Measurements from ENCODE around the gene SLC10A1. TPM values are rescaled to one million over a fixed set of nuclear protein-coding genes. Genes with fewer than 3 reads are reported as not detected.

The SLC10A1 gene
- total RNA-seq, 1 donor from 2014 or later, result not detected

DNA sequence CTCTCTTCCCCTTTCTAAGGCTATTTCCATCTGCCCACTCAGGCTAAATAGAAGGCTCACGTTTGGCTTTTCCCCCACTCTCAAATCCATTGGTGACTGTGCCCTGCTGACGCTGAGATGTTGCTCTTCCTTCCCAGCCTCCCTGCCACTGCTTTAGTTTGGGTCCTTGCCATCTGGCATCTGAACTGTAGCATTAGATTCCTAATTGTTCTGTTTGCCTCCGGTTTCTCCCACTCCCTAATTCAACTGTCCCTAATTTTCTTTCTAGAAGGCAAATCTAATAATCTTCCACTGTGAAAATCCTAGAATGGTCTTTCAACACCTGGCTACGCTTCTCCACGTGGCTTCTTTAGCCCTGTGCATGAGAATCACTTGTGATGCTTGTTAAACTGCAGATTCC lies 44.6 kb upstream of the SLC10A1 start:
- TF ChIP-seq, protein P1, sequence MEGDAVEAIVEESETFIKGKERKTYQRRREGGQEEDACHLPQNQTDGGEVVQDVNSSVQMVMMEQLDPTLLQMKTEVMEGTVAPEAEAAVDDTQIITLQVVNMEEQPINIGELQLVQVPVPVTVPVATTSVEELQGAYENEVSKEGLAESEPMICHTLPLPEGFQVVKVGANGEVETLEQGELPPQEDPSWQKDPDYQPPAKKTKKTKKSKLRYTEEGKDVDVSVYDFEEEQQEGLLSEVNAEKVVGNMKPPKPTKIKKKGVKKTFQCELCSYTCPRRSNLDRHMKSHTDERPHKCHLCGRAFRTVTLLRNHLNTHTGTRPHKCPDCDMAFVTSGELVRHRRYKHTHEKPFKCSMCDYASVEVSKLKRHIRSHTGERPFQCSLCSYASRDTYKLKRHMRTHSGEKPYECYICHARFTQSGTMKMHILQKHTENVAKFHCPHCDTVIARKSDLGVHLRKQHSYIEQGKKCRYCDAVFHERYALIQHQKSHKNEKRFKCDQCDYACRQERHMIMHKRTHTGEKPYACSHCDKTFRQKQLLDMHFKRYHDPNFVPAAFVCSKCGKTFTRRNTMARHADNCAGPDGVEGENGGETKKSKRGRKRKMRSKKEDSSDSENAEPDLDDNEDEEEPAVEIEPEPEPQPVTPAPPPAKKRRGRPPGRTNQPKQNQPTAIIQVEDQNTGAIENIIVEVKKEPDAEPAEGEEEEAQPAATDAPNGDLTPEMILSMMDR (IDR thresholded peaks at IDR 0.05; ENCODE audit: unreplicated experiment), result no peak
- no peak for DNase-seq (ENCODE audit: low spot score, unreplicated experiment)
- Mint-ChIP-seq H3K9me3 (ENCODE audit: low read depth) (no peaks in the 10 kb centered on the region), H3K4me1 (ENCODE audit: low read depth) (peaks cover 9% of the 10 kb centered on the region), H3K4me3 (ENCODE audit: low read depth) (no peak overlapping the region), H3K36me3 (ENCODE audit: insufficient read depth) (no peaks in the 10 kb centered on the region), H3K27ac (no peak overlapping the region), H3K27me3 (no peaks in the 10 kb centered on the region)

DNA sequence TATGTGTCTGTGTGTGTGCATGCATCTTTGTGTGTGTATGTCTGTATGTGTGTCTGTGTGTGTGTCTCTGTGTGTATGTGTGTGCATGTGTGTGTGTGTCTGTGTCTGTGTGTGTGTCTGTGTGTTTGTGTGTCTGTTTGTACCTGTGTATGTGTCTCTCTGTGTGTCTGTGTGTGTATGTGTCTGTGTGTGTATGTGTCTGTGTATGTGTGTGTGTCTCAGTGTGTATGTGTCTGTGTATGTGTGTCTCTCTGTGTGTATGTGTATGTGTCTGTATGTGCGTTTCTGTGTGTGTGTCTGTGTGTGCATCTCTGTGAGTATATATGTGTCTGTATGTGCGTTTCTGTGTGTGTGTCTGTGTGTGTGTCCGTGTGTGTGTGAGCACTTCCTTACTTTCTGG lies 42.6 kb upstream of the SLC10A1 start:
- H3K4me1 Mint-ChIP-seq (ENCODE audit: low read depth), result peaks cover 4% of the 10 kb centered on the region
- no peaks in the 10 kb centered on the region for H3K9me3 Mint-ChIP-seq (ENCODE audit: low read depth)
- H3K27ac Mint-ChIP-seq, result no peak overlapping the region
- no peaks in the 10 kb centered on the region for H3K36me3 Mint-ChIP-seq (ENCODE audit: insufficient read depth)
- no peaks in the 10 kb centered on the region for H3K27me3 Mint-ChIP-seq
- H3K4me3 Mint-ChIP-seq (ENCODE audit: low read depth), result no peak overlapping the region
- TF ChIP-seq, protein P1 (IDR thresholded peaks at IDR 0.05; ENCODE audit: unreplicated experiment), result no peak
- no peak for DNase-seq (ENCODE audit: low spot score, unreplicated experiment)

DNA sequence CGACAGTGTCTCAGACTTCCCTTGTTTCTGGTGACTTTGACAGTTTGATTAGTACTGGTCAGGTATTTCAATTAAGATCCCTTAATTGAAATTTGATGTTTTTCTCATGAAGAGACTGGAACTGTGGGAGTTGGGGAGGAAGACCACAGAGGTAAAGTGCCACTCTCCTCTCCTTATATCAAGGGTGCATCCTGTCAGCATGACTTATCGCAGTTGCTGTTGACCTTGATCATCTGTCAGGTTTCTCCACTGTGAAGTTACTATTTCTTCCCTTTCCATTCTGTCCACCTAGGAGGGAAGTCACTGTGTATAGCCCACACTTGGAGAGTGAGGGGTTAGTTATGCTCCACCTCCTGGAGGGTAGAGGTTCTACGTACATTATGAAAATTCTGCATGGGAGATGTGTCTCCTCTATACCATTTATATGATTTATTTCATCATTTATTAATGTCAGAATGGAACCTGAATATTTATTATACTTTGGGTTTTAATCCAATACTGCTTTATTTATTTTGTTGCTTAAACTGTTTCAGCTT lies 41.9 kb upstream of the SLC10A1 start:
- Mint-ChIP-seq H3K36me3 (ENCODE audit: insufficient read depth) (no peaks in the 10 kb centered on the region), H3K9me3 (ENCODE audit: low read depth) (no peaks in the 10 kb centered on the region), H3K27ac (no peak overlapping the region), H3K4me1 (ENCODE audit: low read depth) (peaks cover 4% of the 10 kb centered on the region), H3K27me3 (no peaks in the 10 kb centered on the region), H3K4me3 (ENCODE audit: low read depth) (no peak overlapping the region)
- no peak for DNase-seq (ENCODE audit: low spot score, unreplicated experiment)
- TF ChIP-seq, protein P1 (IDR thresholded peaks at IDR 0.05; ENCODE audit: unreplicated experiment), result no peak

DNA sequence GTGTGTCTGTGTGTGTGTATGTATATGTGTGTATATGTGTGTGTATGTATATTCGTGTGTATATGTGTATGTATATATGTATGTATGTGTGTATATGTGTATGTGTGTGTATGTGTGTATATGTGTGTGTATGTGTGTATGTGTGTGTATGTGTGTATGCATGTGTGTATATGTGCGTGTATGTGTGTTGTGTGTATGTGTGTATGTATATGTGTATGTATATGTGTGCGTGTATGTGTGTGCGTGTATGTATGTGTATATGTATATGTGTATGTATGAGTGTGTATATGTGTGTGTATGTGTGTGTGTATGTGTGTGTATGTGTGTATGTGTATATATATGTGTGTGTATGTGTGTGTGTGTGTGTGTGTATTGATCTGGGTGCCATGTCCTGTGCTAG lies 31.8 kb upstream of the SLC10A1 start:
- Mint-ChIP-seq H3K4me3 (ENCODE audit: low read depth) (no peak overlapping the region), H3K27me3 (no peaks in the 10 kb centered on the region), H3K4me1 (ENCODE audit: low read depth) (no peaks in the 10 kb centered on the region), H3K36me3 (ENCODE audit: insufficient read depth) (no peaks in the 10 kb centered on the region), H3K9me3 (ENCODE audit: low read depth) (peaks cover 7% of the 10 kb centered on the region), H3K27ac (no peak overlapping the region)
- DNase-seq (ENCODE audit: low spot score, unreplicated experiment), result no peak
- TF ChIP-seq, protein P1 (IDR thresholded peaks at IDR 0.05; ENCODE audit: unreplicated experiment), result no peak

DNA sequence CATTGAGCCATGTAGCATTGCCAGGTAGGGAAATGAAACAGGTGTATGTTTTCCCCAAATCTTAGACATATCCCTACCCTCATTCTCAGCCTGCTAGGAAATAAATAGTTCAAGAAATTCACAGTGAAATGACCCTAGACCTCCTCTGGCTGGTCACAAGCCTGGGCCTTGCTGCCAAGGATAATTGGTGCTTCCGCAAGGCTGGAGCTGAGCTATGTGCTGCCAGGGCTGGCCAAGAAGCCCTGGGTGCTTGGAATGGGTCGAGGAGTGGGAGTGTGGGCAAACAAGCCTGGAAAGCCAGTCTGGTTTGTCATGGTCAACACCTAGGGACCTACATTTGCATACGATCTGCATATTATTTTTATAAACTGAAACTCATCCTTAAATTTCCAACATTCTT lies 31.3 kb upstream of the SLC10A1 start:
- TF ChIP-seq, protein P1 (IDR thresholded peaks at IDR 0.05; ENCODE audit: unreplicated experiment), result no peak
- Mint-ChIP-seq H3K9me3 (ENCODE audit: low read depth) (peaks cover 7% of the 10 kb centered on the region), H3K4me3 (ENCODE audit: low read depth) (no peak overlapping the region), H3K4me1 (ENCODE audit: low read depth) (no peaks in the 10 kb centered on the region), H3K27ac (no peak overlapping the region), H3K36me3 (ENCODE audit: insufficient read depth) (no peaks in the 10 kb centered on the region), H3K27me3 (no peaks in the 10 kb centered on the region)
- DNase-seq (ENCODE audit: low spot score, unreplicated experiment), result no peak
